GM12892 (cell line): ENCODE data around the gene HP1BP3.

Experiments
- POLR2A ChIP-seq: IDR thresholded peaks from 2 replicates; pipeline ENCODE4 v1.6.1; 2011; ENCODE audit warnings: low read depth, low read length, control low read depth
- POLR2AphosphoS5 ChIP-seq: IDR thresholded peaks from 2 replicates; pipeline ENCODE4 v1.6.1; 2011; ENCODE audit warnings: low read depth, low read length, control low read depth
- TAF1 ChIP-seq: IDR thresholded peaks from 2 replicates; pipeline ENCODE4 v1.6.1; 2011; ENCODE audit warnings: low read depth, mild to moderate bottlenecking, control low read depth, low read length, borderline replicate concordance

DNA sequence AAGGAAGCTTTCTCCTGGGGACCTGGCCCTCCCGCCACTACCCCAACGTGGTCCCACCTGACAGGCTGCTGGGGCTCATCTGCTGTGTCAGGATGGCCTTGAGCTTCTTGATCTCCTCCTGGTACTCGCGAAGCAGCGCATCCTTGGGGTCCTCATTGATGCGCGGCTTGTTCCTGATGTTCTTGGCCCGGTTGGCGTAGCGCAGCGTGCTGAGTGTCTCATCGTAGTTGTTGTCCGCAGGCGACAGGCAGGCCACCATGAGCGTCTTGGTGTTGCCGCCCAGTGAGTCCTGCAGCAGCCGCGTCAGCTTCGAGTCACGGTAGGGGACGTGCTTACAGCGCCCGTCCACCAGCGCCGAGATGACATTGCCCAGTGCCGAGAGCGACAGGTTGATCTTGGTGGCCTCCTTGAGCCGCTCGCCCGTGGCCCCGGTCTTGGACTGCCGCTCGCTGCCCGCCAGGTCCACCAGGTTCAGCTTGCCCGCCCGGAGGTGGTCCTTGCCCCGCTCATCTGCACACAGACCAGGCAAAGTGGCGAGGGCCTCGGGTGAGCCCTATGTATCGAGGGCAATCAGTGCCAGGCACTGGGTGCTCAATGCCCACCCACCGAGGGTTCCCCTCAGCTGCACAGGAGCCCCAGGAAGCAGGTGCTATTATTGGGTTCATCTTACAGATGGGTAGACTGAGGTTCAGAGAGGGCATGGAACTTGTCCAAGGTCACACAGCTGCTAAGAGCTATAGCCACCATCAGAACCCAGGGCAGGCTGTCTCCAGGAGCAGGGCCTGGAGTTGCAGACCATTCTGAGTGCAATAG lies 82.5 kb downstream of the HP1BP3 start:
- TF ChIP-seq POLR2A (no peak), POLR2AphosphoS5 (no peak), TAF1 (no peak)
